ENCODE results near the gene TBC1D16.

The TBC1D16 gene, protein sequence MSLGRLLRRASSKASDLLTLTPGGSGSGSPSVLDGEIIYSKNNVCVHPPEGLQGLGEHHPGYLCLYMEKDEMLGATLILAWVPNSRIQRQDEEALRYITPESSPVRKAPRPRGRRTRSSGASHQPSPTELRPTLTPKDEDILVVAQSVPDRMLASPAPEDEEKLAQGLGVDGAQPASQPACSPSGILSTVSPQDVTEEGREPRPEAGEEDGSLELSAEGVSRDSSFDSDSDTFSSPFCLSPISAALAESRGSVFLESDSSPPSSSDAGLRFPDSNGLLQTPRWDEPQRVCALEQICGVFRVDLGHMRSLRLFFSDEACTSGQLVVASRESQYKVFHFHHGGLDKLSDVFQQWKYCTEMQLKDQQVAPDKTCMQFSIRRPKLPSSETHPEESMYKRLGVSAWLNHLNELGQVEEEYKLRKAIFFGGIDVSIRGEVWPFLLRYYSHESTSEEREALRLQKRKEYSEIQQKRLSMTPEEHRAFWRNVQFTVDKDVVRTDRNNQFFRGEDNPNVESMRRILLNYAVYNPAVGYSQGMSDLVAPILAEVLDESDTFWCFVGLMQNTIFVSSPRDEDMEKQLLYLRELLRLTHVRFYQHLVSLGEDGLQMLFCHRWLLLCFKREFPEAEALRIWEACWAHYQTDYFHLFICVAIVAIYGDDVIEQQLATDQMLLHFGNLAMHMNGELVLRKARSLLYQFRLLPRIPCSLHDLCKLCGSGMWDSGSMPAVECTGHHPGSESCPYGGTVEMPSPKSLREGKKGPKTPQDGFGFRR

GRCh38 chr17:80035687-80035936, at the start of gene TBC1D16:
TSS of gene TBC1D16 (minus strand) at chr17:80035872. CDS start at chr17:80013547, 22,325 bp downstream.
- no peak for DNase-seq

- DNase-seq = no peak
These were observed 49.1 kb upstream of the TBC1D16 start for GRCh38 chr17:80084773-80085172.

GRCh38 chr17:80083136-80083661, 47.5 kb upstream of the TBC1D16 start:
- no peak for DNase-seq

DNA sequence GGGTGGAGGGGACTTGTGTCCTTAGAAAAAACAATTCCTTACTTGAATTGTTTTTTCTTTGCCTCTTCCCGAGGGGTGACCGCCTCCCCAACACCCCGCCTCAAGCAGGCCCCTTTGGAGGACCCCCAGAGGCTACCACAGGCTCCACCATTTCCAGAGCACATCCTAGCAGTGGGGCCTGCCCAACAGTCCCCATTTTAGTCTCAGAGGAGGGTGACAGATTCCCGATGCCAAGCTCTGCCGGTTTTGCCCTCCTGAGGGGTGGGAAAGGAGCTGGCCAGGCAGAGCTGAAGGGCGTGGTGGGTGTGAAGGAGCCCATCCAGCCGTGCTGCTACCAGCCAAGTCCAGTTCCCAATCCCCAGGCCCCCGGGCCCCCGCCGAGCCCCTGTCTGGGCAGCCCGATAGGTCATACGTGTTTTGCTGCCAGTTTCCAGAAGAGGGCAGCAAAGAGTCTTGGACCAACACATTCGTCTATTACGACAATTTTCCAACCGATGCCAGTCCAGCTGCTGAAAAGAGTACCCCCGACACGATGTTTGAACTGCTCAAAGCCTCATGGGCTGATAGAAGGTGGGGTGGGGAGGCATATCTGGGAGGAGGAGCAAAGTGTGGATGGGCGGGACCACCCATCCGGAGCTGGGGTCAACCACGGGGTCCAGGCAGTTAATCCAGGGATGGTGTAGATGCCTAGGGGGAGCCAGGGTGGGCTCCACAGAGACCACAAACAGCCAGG, 46.9 kb upstream of the TBC1D16 start:
- DNase-seq = peak; percentile 68 to 76

DNA sequence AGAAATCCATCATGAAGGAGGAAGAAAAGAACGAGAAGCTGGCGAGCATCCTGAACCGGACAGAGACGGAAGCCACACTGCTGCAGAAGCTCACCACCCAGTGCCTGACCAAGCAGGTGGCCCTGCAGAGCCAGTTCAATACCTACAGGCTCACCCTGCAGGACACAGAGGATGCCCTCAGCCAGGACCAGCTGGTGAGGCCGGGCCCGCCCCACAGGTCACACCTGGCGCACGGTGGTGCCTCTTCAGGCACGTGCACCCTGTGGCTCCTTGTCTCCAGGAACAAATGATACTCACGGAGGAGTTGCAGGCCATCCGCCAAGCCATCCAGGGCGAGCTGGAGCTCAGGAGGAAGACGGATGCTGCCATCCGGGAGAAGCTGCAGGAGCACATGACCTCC, 45.9 kb upstream of the TBC1D16 start:
- no peak for DNase-seq

- DNase-seq = no peak
These were observed 44.4 kb upstream of the TBC1D16 start for GRCh38 chr17:80080081-80080480.

GRCh38 chr17:80072410-80072809, 36.7 kb upstream of the TBC1D16 start:
- DNase-seq = no peak

DNA sequence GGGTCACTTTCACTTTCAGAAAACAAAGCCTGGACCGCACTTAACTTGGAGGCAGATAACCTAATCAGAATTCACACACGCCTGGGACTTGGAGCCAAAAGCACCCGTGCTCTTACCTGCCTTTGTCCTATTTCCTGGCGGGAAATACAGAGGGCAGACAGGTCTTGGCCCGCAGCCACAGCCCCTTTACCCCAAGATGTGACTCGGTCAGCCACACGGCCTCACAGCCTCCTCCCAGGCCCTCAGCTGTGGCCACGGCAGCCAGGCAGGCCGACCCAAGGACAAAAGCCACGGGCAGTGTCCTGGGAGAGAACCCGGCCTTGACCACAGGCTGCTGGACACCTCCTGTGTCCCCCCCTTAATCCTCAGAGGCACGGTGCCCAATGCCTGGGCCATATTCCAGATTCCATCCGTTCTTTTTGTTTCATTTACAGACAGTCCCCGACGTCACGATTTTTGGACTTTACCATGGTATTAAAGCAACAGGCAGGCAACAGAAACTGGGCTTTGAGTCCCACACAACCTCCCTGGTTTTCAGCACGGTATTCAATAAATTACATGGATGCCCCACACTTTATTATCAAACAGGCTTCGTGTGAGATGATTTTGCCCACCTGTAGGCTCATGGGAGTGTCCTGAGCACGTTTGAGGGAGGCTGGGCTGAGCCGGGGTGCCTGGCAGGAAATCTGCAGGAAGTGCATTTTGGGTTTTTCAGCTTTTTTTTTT, 35.6 kb upstream of the TBC1D16 start:
- no peak for DNase-seq

DNA sequence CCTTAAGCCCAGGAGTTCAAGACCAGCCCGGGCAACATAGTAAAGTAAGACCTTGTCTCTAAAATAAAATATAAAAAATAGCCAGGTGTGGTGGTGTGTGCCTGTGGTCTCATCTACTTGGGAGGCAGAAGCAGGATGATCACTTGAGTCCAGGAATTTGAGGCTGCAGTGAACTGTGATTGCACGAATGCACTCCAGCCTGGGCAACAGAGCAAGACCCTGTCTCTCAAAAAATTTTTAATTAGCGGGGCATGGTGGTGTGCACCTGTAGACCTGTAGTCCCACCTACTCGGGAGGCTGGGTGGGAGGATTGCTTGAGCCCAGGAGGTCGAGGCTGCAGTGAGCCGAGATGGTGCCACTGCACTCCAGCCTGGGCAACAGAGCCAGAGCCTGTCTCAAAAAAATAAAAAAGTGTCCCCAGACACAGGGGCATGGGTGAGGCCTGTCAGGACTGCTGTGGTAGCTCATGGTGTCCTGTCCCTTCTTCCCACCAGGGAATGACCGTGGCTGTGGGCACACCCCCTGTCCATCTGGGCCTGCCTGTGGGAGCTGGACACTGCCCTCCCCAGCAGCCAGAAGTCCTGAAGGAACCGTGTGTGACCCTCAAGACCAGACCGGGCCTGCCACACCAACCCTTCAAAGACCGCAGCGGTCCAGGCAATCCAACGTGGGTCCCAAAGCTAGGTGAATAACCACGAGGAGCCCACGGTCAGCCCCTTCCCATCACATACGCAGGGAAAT, 34.9 kb upstream of the TBC1D16 start:
- DNase-seq = no peak

DNA sequence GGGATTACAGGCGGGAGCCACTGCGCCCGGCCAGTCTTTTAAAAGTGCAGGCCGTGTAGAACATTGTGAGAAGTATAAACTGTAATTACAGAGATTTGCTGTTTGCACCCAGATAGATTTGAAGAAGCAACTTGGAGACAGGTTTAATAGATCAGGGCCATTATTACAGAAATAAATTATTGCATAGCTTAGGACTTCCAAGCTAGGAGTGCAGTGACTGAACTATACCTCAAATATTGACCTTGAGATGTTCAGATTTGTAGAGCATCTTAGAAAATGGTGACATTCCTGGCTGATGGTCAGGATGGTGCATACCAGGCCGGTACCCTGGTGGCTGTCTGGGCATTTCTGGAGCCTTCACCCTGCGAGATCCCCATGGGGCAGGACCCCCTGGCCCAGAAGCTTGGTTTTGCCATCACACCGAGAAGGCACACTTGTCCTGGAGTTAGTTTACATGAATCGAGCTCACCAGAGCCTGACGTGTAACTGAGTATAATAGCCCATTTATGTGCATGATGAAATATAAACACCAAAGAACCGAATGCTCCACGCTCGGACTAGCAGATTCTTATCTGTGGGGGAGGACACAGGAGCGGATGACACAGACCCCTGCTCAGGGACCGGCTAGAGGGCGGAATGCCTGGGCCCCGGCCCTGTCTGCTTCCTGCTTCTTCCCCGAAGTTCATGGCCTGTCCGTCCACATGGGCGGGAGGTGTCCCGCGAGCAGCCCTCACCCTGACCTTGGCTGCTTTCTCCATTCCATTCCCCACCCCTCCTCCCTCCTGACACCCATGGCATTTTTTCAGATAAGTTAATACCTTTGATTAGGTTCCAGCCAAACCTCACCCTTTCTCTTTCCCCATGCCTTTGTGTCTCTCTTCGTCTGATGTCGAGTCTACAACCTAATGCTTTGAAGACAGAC, 32.9 kb upstream of the TBC1D16 start:
- no peak for DNase-seq

- no peak for DNase-seq
These were observed 31.8 kb upstream of the TBC1D16 start for GRCh38 chr17:80067393-80067986.

DNA sequence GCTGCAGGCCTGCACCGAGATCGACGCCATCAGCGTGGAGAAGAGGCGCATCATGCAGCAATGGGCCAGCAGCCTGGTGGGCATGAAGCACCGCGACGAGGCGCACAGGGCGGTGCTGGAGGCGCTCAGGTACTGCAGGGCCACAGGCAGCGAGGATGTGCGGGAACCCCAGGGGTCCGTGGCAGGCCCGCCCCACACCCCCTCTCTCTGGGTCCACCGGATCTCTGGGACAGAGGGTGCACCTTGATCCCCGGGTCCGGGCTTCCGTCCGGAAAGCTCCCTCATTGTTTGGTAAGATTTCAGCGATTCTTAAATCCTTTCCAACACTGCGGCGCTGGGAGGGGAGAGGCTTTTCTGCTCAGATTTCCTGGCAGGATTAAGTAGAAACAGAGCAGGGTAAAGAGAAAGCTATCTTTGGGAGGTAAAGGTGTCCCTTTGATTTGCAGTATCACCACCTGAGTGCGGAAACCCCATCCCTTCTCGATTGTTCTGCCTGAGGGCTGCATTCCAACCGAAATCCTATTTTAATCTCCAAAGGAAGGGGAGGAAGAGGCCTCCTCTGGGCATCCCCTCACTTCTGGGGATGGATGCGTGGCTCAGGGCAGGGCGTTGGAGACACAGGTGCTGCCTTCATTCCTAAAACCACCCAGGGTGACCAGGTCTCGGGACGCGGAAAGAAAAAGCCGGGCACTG, 30.0 kb upstream of the TBC1D16 start:
- DNase-seq = no peak

- no peak for DNase-seq
These were observed 29.0 kb upstream of the TBC1D16 start for GRCh38 chr17:80064696-80065095.

DNA sequence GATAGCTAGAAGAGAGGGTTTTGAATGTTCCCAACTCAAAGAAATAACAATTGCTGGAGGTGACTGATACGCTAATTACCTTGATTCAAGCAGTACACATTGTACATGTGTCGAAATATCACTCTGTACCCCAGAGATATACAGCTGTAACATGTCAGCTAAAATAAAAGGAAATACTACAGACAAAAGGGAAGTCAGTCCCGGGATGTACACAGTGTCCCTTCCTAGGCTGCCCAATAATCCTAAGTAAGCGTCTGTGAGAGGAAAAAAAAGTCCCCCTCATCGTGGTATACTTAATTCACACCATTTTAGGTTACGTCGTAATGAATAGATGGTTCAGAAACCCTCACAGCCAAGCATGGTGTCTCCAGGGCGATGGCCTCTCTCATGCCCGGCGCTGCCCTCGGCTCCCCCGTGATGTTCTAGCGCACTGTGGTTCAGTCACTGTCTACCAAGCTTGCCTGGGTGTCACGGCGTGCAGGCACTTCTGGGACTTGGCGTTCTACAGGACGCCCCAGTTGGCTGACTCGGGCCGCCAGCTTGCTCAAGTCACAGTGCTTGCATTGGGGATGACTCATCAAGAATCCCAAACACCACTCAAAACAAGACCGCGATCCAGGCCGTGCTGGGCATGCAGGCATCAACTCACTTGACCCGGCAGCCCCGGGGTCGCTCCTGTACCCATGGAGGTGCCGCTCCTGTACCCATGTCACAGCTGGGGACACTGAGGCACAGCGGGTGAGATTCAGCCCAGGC, 28.3 kb upstream of the TBC1D16 start:
- DNase-seq = no peak

GRCh38 chr17:80061421-80061820, 25.7 kb upstream of the TBC1D16 start:
- DNase-seq = no peak

DNA sequence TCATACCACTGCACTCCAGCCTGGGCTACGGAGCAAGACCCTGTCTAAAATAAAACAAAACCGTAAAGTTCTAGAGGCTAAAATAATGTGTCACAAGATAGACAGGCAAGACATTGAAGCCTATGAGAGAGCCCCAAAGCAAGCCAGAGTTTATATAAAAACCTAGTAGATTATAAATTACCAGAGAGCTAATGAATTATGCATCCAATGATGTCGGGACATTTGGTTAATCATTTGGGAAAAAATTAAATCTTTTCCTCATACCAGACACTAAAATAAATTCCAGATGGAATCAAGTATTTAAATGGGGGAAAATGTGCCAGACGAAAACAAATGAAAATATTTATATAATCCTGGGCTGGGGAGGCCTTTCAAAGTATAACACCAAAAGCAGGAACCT, 25.0 kb upstream of the TBC1D16 start:
- no peak for DNase-seq

GRCh38 chr17:80058311-80058955, 22.8 kb upstream of the TBC1D16 start:
- DNase-seq = no peak

DNA sequence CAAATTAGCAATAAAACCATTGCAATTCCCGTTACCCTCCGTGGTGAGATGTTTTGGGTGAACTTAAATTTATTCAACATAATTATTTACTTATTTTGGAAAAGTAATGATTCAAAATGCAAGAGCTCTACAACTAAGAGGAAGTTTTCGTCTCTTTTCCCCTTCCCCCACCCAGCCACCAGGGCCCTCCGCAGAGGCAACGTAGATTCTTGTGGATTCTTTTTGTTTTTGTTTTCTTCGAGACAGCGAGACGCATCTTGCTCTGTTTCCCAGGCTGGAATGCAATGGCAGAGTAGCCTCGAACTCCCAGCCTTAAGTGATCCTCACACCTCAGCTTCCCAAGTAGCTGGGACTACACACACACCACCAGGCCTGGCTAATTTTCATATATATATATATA, 19.9 kb upstream of the TBC1D16 start:
- no peak for DNase-seq

DNA sequence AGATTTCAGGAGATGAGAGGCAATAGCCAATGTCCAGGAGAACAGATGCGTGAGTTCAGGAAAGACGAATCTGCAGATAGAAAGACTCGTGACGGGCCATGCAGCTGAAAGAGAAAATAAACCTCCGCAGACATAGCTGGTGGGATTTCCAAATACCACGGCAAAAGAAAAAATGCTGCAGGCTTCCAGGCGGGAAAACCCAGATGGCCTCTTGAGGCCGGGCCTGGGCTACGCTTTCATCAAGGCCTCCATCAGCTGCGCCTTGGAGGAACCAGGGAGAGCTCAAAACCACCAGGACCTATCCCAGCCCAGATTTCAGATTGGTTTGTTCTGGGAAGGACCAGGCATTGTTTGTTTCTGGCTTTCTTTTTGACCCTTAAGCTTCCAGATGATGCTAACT, 17.4 kb upstream of the TBC1D16 start:
- DNase-seq = no peak

All from AML-193 (cell line).